Smooth muscle cell (in vitro differentiated cells): ENCODE data around the gene RPN2. TPM values are rescaled to one million over a fixed set of nuclear protein-coding genes. Genes with fewer than 3 reads are reported as not detected.

Source experiments
- DNase-seq: peaks from one replicate; lab custom pipeline; 2025; ENCODE audit not compliant: unreplicated experiment; lab: John Stamatoyannopoulos, UW
- H2AFZ ChIP-seq: fragments of 200-600 bp; sonication (generic); 2 replicates; pipeline ENCODE4 v1.6.0; 2016; ENCODE audit warnings: antibody characterized with exemption, low read depth, mild to moderate bottlenecking
- H3F3A ChIP-seq: fragments of 200-600 bp; sonication (generic); 2 replicates; pipeline ENCODE4 v1.6.0; 2017; ENCODE audit warnings: antibody characterized with exemption, low read depth
- H3K27ac ChIP-seq: fragments of 200-600 bp; sonication (generic); 2 replicates; pipeline ENCODE4 v1.5.1; 2016; ENCODE audit warnings: low read depth, mild to moderate bottlenecking
- H3K27me3 ChIP-seq: fragments of 200-600 bp; sonication (generic); 2 replicates; pipeline ENCODE4 v1.6.1; 2016; ENCODE audit warnings: low read depth, mild to moderate bottlenecking
- H3K36me3 ChIP-seq: fragments of 200-600 bp; sonication (generic); 2 replicates; pipeline ENCODE4 v1.5.1; 2016; ENCODE audit warnings: low read depth
- H3K4me1 ChIP-seq: fragments of 200-600 bp; sonication (generic); 2 replicates; pipeline ENCODE4 v1.5.1; 2016; ENCODE audit warnings: low read depth
- H3K4me2 ChIP-seq: fragments of 200-600 bp; sonication (generic); 2 replicates; pipeline ENCODE4 v1.6.0; 2016; ENCODE audit warnings: mild to moderate bottlenecking
- H3K4me3 ChIP-seq: fragments of 200-600 bp; sonication (generic); 2 replicates; pipeline ENCODE4 v1.5.1; 2016; ENCODE audit warnings: mild to moderate bottlenecking
- H3K79me2 ChIP-seq: fragments of 200-600 bp; sonication (generic); 2 replicates; pipeline ENCODE4 v1.6.0; 2016; ENCODE audit warnings: low read depth, mild to moderate bottlenecking
- H3K9ac ChIP-seq: fragments of 200-600 bp; sonication (generic); 2 replicates; pipeline ENCODE4 v1.6.0; 2016; ENCODE audit warnings: low read depth
- H3K9me3 ChIP-seq: fragments of 200-600 bp; sonication (generic); replicated peaks from 2 replicates; pipeline ENCODE4 v1.5.1; 2016; ENCODE audit warnings: low read depth
- H4K20me1 ChIP-seq: fragments of 200-600 bp; sonication (generic); 2 replicates; pipeline ENCODE4 v1.6.0; 2016; ENCODE audit warnings: low read depth
- WGBS: methylation state at CpG from one replicate; pipeline ENCODE4 v1.1.7; 2016; ENCODE audit warnings: low lambda C conversion rate; 5-methylcytosine and 5-hydroxymethylcytosine counted together
- polyA plus RNA-seq: library from polyadenylated mRNA; unstranded; fragments of >200 nt; fragmentation: Nextera tagmentation; extraction: Ambion mirVana; gene quantifications from 2 replicates; pipeline ENCODE4 v1.2.1, GENCODE V29; 2016
- total RNA-seq: library from RNA; depleted of rRNA; stranded (reverse); fragments of >200 nt; gene quantifications from 2 replicates; pipeline ENCODE4 v1.2.3, GENCODE V29; 2014
- TF ChIP-seq, protein P1 (sequence below): fragments of 200-600 bp; sonication (generic); IDR thresholded peaks from 2 replicates; pipeline ENCODE4 v1.5.1; 2017; ENCODE audit warnings: borderline replicate concordance, mild to moderate bottlenecking, antibody characterized with exemption; ENCODE audit not compliant: insufficient read depth, poor library complexity, severe bottlenecking

RPN2 gene
- total and polyA plus RNA-seq, 2 experiments from 2014 or later: 325 to 372 TPM

DNA sequence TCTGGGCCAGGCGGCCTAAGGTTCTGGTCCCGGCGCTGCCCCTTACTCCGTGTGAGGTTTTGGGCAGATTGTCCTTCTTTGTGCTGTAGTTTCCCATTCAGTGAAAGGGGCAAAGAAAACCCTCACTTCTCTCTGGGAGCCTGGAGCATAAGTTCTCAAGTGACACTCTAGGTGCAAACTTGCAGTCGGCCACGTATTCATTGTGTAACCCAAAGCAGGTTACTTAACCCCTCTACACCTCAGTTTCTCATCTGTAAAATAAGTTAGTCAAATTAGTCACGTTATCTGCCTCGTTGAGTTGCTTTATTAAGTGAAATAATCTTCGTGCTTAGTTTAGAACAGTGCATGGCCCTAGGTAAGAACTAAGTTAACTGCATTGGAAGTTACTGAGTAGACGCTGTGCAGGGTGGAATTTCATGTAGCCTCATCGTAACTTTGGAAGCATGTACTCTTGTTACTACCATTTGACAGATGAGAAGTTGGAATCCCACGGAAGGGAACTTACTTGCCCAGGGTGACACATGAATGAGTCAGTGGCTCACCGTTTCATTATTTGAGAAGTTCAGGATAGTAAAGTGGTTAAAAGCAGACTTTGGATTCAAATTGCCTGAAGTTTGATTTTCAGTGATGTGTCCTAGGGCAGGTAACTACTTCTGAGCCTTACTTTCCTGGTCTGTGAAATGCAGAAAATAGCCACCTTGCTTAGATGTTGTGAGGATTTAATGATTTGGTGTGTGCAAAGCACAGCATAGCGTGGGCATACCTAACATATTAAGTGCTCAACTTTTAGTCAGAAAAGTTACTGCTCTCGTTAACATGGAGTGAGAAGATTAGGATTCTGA lies 774 bp downstream of the RPN2 start:
- no peak for DNase-seq
- peak overlapping the region; percentile 95 for H3K4me2 ChIP-seq
- no peaks in the 10 kb centered on the region for H3K9me3 ChIP-seq
- peak overlapping the region; percentile 99 for H3K9ac ChIP-seq
- TF ChIP-seq, protein P1, sequence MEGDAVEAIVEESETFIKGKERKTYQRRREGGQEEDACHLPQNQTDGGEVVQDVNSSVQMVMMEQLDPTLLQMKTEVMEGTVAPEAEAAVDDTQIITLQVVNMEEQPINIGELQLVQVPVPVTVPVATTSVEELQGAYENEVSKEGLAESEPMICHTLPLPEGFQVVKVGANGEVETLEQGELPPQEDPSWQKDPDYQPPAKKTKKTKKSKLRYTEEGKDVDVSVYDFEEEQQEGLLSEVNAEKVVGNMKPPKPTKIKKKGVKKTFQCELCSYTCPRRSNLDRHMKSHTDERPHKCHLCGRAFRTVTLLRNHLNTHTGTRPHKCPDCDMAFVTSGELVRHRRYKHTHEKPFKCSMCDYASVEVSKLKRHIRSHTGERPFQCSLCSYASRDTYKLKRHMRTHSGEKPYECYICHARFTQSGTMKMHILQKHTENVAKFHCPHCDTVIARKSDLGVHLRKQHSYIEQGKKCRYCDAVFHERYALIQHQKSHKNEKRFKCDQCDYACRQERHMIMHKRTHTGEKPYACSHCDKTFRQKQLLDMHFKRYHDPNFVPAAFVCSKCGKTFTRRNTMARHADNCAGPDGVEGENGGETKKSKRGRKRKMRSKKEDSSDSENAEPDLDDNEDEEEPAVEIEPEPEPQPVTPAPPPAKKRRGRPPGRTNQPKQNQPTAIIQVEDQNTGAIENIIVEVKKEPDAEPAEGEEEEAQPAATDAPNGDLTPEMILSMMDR: no peak
- H3F3A ChIP-seq: no peaks in the 10 kb centered on the region
- no peak overlapping the region for H2AFZ ChIP-seq
- 10% methylated on average over 14 of the region's 15 CpGs for WGBS
- H4K20me1 ChIP-seq: peaks cover 54% of the 10 kb centered on the region
- no peaks in the 10 kb centered on the region for H3K4me1 ChIP-seq
- H3K36me3 ChIP-seq: no peaks in the 10 kb centered on the region
- peaks cover 57% of the 10 kb centered on the region for H3K79me2 ChIP-seq
- peak overlapping the region; percentile 97 for H3K27ac ChIP-seq
- peak overlapping the region; percentile 79 for H3K4me3 ChIP-seq
- no peaks in the 10 kb centered on the region for H3K27me3 ChIP-seq

DNA sequence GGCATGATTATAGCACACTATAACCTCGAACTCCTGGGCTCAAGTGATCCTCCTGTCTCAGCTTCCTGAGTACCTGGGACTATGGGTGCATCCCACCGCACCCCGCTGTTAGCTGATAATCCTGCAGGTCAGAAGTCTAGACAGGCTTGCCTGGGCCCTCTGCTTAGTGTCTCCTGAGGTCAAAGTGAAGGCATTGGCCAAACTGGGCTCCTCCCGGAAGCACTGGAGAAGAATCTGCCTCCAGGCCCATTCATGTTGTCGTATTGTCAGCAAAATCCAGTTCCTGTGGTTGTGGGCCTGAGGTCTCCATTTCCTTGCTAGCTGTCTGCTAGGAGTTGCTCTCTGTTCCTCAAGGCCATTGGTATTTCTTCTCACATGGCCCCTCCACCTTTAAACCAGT lies 6.6 kb downstream of the RPN2 start:
- no peaks in the 10 kb centered on the region for H3F3A ChIP-seq

DNA sequence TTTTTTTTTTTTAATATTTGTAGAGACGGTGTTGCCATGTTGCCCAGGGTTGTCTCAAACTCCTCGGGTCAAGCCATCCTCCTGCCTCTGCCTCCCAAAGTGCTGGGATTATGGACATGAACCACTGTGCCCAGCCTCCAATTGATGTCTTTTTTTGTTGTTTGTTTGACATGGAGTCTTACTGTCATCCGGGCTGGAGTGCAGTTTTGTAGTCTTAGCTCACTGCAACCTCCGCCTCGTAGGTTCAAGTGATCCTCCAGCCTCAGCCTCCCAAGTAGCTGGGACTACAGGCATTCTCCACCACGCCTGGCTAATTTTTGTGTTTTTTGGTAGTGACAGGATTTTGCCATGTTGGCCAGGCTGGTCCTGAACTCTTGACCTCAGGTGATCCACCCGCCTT lies 9.7 kb downstream of the RPN2 start:
- no peaks in the 10 kb centered on the region for H3K9me3 ChIP-seq
- no peak overlapping the region for H2AFZ ChIP-seq
- no peak overlapping the region for H3K4me2 ChIP-seq
- no peaks in the 10 kb centered on the region for H3K27me3 ChIP-seq
- WGBS: 83% methylated on average over 7 of the region's 7 CpGs
- H3K36me3 ChIP-seq: peaks cover 4% of the 10 kb centered on the region
- H3K4me3 ChIP-seq: no peak overlapping the region
- H4K20me1 ChIP-seq: peaks cover 96% of the 10 kb centered on the region
- H3F3A ChIP-seq: no peaks in the 10 kb centered on the region
- H3K9ac ChIP-seq: no peak overlapping the region
- H3K79me2 ChIP-seq: peaks cover 85% of the 10 kb centered on the region
- peaks cover 2% of the 10 kb centered on the region for H3K4me1 ChIP-seq
- TF ChIP-seq, protein P1: no peak
- no peak overlapping the region for H3K27ac ChIP-seq
- no peak for DNase-seq

More for the DNA sequence above, 6.6 kb downstream of the RPN2 start:
- Histone ChIP-seq H4K20me1 (peaks cover 96% of the 10 kb centered on the region), H3K36me3 (peaks cover 4% of the 10 kb centered on the region), H3K27ac (no peak overlapping the region), H3K4me2 (no peak overlapping the region), H3K4me3 (no peak overlapping the region), H3K27me3 (no peaks in the 10 kb centered on the region), H3K9ac (no peak overlapping the region), H3K4me1 (no peaks in the 10 kb centered on the region), H2AFZ (no peak overlapping the region), H3K9me3 (no peaks in the 10 kb centered on the region), H3K79me2 (peaks cover 93% of the 10 kb centered on the region)
- TF ChIP-seq, protein P1: no peak
- 94% methylated on average over 5 of the region's 5 CpGs for WGBS
- no peak for DNase-seq
